Limb (tissue), 2 donors: Measurements from ENCODE around the gene FBXO10.

Experiments used
- DNase-seq, 2 donors: peaks; one replicate each; pipeline ENCODE4 v3.0.0-alpha.2; 2016; ENCODE audit errors: extremely low spot score in 2 of 2

The FBXO10 gene

DNA sequence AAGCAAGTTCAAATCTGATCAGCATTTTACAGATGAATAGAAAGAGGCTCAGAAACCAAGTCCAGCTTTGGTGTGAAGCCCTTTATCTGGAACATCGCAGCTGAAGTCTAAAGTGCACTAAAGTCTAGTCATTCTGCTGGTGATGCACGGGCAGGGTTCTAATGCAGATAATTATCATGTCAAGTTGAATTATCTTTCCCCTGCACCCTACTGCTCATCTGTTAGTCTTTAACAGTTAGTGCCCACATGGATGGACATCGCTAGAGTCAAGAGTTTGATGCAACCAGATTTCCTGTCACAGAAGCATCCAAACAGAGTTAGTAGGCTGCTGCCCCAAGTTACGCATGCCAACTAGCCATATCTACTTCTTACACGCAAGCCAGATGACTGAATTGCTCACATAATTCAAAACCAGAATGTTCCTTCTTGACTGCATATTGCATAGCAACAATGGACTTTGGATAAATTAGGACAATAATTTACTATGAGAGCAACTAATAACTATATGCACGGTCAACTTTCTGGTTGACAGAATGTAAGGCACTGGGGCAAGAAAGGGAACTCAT is 17.8 kb upstream of the FBXO10 start:
- no peak for DNase-seq

GRCh38 chr9:37592108-37592951 is 16.1 kb upstream of the FBXO10 start, which contains the start of gene TOMM5:
Gene TOMM5, minus strand, starts transcription at chr9:37592597. Its CDS starts 65 bp downstream, at chr9:37592532.
- DNase-seq, result peak; percentile 91 to 93

GRCh38 chr9:37587521-37587920 is 11.3 kb upstream of the FBXO10 start:
- no peak for DNase-seq

DNA sequence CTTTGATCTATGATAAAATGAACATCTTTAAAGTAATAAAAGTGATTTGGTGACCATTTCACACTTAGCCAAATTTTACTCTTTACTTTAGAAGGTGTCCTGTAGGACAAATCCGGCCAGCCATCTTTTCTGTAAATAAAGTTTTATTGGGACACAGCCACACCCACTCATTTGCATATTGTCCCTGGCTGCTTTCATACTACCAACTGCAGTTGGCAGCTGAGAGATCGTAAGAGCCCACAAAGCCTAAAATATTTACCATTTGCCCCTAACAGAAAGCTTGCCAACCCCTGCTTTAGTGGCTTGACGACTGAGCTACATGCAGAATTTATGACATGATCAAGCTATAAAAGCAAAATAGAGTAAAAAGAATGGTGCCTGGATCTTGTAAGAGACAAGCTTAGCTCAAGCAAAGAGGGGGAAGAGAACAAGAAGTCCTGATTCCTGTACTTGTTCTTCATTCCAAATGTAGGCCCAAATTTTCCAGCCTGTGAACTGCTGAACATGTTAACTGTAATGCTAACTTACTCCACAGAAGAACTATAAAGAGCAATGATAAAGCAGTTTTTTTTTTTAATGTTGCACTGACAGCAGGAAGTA is 7.4 kb upstream of the FBXO10 start:
- no peak for DNase-seq

DNA sequence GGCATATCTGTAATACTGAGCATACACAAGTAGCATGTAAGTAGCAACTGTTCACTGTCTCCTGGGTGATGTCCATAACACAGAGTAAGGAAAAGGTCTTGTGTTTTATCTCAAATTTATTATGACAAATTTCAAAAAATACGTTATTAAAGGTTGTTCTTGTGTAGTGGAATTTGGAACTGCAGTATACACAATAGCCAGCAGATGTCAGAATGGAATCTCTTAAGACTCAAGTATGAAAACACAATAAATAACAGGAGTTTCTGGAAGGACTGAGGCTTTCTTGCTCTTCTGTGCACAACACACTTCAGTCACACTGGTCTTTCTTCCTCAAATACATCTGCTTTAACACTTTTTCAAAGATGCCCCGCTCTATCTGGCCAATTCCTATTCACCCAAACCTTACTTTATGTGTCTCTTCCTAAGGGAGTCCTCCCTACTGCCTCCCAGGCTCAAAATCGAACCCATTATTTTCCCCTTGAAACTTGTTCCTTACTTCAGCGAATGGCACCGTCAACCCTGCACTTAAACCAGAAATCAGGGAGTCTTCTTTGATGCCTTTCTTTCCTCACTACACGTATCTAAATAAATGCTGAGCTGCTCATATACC is 6.5 kb upstream of the FBXO10 start:
- peak in 1 of 2 donors; percentile 69 for DNase-seq

- DNase-seq, result no peak
Measured at GRCh38 chr9:37575511-37575914, 667 bp downstream of the FBXO10 start.

DNA sequence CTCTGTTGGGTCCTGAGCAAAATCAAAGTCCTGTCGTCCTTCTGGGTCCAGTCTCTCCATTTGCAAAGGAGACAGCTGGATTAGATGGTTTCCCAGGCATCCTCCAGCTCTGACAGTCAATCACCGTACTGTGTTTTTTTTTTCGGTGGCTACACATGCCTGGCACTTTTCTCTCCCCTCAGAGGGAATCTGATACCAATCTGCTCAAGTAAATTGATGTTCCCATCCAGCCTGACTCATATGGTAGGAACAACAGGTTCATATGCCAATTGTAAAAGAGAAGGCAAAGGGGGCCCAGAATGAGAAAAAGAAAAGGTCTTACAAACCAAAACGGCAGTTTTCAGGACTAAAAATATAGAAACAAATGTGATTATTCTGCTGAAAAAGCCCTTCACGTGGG is 1.2 kb downstream of the FBXO10 start:
- DNase-seq, result no peak

GRCh38 chr9:37574241-37574721 is 1.9 kb downstream of the FBXO10 start:
- DNase-seq, result no peak

DNA sequence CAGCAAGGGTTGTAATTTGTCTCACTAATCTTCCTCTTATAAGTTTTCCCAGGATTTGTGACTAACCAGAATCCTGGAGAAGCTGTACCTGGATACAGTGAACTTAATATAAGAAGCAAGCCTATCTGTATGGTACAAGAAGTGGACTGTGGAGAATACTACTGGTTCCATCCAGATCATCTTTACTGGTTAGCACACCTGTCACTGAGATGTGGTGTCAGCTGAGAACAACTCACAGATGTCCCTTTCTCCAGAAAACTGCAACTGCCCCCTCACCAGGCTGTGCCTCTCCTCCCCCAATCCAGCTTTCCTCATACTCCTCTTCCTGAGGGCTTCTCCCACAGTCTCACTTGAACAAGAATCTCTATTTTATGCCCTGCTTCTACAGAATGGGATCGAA is 4.9 kb downstream of the FBXO10 start:
- DNase-seq, result no peak

DNA sequence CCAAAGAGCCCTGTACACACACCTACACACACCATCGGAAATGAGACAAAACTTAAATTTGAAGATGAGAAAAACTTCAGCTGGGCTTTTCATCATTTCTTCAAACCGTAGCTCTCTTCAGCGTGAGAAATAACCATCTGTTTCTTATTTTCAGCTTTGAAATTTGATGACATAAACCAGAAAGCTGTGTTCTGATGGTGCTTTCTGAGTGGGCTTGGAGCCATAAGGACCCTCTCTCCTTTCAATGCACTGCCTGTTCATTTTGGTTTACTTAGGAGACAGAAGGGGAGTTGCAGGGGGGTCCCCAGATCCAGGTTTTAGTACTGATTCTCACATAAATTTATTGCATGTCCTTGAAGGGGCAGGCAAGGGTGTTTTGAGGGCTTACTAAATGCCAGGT is 9.5 kb downstream of the FBXO10 start:
- peak in 1 of 2 donors; percentile 19 for DNase-seq

DNA sequence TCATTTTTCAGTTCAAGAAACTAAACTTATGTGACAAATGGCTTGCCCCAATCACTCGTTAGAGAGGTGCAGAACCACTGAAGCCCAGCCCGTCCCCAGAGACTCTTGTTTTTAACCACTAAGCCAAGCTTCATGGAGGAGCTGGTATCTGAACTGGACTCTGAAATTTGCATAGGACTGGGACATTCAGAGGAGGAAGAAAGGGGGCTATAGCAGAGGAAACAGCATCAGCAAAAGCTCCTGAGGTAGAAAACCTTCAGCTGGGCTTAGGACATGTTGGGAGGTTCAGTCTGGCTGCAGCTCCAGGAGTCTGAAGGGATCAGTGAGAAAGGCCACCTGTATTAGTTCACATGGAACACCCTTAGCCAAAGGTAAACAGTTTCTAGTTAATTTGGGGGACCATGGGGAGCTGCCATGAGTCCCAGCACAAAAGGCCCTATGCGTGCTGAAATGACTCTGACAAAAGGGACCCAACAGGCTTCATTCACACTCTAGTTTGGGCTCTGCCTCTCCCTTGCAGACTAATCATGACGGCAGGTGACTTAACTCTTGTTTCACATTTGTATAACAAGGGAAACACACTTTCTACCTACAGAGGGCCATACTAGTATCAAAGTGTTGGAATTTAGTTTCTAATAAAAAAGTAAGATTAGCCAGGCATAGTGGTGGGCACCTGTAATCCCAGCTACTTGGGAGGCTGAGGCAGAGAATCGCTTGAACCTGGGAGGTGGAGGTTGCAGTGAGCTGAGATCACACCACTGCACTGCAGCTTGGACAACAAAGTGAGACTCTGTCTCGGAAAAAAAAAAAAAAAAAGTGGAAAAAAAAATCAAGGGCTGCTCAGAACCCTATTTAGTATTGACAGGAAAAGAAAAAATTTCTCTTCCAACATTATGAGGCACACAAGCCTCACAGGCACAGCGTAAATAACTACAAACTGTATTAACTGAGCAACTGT is 10.2 kb downstream of the FBXO10 start:
- no peak for DNase-seq

GRCh38 chr9:37564916-37565315 is 11.3 kb downstream of the FBXO10 start:
- DNase-seq, result no peak

DNA sequence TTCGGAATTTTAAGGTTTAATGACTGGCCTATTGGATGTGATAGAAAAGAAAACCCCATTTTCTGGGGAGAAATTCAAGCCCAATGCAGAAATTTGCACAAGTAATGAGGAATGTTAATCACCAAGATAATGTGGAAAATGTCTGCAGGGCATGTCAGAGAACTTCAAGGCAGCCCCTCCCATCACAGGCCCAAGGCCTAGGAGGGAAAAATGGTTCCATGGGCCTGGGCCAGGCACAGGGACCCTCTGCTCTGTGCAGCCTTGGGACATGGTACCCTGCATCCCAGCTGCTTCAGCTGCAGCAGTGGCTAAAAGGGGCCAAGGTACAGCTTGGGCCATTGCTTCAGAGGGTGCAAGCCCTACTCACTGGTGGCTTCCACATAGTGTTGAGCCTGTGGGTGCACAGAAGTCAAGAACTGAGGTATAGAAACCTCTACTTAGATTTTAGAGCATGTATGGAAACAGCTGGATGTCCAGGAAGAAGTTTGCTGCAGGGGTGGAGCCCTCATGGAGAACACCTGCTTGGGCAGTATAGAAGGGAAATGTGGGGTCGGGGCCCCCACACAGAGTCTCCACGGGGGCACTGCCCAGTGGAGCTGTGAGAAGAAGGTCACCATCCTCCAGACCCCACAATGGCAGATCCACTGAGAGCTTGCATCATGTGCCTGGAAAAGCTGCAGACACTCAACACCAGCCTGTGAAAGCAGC is 12.2 kb downstream of the FBXO10 start:
- DNase-seq, result no peak

GRCh38 chr9:37562826-37563225 is 13.4 kb downstream of the FBXO10 start:
- DNase-seq, result no peak

DNA sequence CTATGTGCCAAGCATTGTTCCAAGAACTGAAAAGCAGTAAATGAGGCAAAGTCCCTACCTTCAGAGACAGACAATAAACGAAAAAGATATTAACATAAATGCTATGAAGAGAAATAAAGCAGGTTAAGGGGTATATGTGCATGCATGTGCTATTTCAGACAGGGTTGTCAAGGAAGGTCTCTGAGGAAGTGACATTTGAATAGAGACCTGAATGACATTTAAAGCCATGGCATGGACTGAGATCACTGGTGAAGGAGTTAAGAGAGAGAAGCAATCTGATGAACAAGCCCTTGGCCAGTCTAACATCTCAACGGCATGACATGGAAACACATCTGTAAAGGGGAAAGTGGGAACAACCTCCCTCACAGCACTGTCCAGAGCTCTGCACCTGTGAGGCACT is 14.5 kb downstream of the FBXO10 start:
- DNase-seq, result no peak

DNA sequence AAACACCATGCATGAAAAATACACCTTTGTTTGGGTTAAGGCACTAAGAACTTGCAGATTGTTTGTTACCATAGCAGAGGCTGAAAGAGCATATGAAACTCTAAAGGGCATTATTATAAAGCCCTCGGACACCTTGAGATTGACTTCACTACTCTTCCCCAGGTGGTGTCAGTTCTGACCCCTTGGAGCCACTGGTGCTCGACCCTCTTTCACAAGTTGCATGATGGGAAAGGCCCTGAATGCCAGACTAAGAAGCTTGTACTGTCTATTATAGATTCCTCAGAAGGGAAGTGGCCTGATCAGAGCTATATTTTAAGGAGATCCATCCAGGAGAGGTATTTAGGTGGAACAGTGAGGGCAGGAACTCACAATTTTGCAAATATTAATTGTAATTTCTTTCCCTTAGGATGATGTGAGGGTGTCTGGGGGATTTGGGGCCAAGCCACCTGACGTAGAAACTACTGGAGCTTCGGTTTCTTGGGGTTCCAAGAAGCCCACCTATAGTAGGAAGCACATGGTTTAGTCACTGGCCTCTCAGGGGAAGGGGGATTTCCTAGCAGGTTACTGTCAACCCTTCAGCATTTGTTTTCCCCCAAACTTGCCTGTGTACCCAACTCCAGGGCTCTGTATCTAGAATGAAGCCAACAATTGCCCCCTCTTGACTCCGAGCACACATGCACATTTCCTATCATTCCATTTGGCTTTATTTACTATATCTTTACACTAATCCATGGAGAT is 16.2 kb downstream of the FBXO10 start:
- DNase-seq, result no peak

GRCh38 chr9:37559125-37559524 is 17.1 kb downstream of the FBXO10 start:
- no peak for DNase-seq

DNA sequence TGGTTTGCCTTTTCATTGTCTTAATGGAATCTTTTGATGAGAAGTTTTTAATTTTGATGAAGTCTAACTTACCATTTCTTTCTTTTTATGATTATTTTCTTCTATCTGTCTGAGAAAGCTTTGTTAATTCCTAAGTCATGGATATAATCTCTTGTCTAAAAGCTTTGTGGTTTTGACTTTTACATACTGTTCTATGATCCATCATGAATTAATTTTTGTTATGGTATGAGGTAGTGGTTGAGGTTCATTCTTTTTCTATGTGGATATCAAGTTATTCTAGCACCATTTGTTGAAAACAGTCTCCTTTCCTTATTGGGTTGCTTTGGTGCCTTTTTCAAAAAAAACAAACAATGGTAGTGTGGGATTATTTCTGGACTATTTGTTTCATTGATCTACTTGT is 20.4 kb downstream of the FBXO10 start:
- DNase-seq, result no peak

DNA sequence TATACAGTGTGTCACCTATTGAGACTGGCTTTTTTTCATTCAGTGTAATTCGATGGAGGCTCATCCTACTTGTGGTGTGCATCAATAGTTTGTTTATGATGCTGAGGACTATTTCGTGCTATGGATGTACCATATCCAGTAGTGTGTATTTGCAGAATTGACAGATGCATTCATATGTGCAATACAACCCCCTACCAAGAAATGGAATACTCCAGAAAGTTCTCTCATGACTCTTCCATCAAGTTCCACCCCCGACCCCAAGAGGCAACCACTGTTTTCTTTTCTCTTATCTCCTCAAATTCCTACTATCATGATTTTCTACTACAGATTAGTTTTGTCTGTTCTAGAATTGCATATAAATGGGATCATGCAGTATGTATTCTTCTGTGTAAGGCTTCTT is 21.9 kb downstream of the FBXO10 start:
- DNase-seq, result no peak

GRCh38 chr9:37551888-37552287 is 24.3 kb downstream of the FBXO10 start:
- no peak for DNase-seq
